Fibroblast of skin of left biceps (primary cell): ENCODE measurements around the gene PCDHA10.
"Not testable (repeated sequence)": the region's sequence is repeated elsewhere in the genome, so short reads cannot be mapped to it uniquely, and the experiment has no call there.

Experiments
- DNase-seq, 2 experiments: peaks; one replicate each; pipeline ENCODE4 v3.0.0-alpha.2; 2013; ENCODE audit warnings: low read depth in 2 of 2

Gene PCDHA10

DNA sequence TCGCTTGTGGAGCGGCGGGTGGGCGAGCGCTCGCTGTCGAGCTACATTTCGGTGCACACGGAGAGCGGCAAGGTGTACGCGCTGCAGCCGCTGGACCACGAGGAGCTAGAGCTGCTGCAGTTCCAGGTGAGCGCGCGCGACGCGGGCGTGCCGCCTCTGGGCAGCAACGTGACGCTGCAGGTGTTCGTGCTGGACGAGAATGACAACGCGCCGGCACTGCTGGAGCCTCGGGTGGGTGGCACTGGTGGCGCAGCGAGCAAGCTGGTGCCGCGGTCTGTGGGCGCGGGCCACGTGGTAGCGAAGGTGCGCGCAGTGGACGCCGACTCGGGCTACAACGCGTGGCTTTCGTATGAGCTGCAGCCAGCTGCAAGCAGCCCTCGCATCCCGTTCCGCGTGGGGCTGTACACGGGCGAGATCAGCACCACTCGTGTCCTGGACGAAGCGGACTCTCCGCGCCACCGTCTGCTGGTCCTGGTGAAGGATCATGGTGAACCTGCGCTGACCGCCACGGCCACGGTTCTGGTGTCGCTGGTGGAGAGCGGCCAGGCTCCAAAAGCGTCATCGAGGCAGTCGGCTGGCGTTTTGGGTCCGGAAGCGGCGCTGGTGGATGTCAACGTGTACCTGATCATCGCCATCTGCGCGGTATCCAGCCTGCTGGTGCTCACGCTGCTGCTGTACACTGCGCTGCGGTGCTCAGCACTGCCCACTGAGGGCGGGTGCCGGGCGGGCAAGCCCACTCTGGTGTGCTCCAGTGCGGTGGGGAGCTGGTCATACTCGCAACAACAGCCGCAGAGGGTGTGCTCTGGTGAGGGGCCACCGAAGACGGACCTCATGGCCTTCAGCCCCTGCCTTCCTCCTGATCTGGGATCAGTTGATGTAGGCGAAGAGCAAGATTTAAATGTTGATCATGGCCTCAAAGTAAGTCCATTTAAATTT, 12.6 kb upstream of the PCDHA10 start:
- DNase-seq = no peak

DNA sequence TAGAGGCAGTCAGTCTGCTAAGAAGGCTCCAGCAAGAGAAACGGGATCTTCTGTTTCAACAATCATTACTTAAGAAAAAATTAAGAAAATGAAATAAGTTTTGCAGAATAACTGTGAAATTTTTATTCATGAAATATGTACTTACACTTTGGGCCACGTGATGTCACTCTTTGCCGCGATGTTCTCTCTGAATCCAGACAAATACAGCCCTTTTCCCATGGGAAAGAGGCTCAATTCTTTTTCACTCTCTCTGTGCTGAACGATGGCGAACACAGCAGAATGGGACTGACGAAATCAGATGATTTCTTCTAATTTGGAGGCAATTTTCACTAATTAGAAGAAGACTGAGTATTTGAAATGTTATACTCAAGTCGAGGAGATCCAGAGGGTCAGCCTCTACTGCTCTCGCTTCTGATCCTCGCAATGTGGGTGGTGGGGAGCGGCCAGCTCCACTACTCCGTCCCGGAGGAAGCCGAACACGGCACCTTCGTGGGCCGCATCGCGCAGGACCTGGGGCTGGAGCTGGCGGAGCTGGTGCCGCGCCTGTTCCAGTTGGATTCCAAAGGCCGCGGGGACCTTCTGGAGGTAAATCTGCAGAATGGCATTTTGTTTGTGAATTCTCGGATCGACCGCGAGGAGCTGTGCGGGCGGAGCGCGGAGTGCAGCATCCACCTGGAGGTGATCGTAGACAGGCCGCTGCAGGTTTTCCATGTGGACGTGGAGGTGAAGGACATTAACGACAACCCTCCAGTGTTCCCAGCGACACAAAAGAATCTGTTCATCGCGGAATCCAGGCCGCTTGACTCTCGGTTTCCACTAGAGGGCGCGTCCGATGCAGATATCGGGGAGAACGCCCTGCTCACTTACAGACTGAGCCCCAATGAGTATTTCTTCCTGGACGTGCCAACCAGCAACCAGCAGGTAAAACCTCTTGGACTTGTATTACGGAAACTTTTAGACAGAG, 7.3 kb upstream of the PCDHA10 start, which contains the start of gene PCDHA9:
Gene PCDHA9 (plus strand): TSS at position 244 of the 964 bp plus-strand sequence. CDS start 114 bp downstream, at position 358.
- not testable (repeated sequence) for DNase-seq

- DNase-seq = not testable (repeated sequence)
Measured at GRCh38 chr5:140849831-140850634, 5.7 kb upstream of the PCDHA10 start.

GRCh38 chr5:140857177-140857986, 1.7 kb downstream of the PCDHA10 start:
- DNase-seq = no peak

GRCh38 chr5:140857987-140858240, 2.2 kb downstream of the PCDHA10 start:
- no peak for DNase-seq

DNA sequence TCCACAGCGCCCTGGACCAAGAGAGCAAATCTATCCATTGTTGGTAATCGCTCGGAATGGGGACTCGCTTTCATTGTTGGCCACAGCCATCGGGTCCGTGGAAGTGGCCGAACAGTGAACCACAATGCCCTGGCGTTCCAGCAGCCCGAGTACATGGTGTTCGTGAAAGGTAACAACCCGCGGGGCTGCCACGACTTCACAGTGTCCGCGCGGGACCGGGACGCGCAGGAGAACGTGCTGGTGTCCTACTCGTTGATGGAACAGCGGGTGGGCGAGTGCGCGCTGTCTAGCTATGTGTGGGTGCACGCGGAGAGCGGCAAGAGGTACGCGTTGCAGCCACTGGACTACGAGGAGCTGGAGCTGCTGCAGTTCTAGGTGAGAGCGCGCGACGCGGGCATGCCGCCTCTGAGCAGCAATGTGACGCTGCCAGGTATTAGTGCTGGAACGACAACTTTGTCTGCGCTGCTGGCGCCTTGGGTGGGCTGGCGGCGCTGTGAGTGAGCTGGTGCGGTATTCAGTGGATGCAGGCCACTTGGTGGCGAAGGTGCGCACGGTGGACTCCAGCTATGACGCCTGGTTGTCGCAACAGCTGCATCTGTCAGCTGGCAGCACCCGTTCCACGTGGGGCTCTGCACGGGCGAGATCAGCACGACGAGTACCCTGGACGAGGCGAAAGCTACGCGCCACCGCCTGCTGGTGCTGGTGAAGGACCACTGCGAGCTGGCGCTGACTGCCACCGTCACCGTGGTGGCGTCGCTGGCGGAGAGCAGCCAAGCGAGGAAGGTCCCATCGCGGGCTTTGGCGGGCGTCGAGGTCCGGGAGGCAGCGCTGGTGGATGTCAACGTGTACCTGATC, 7.0 kb downstream of the PCDHA10 start:
- no peak for DNase-seq

- DNase-seq = no peak
Measured at GRCh38 chr5:140868721-140869554, 13.2 kb downstream of the PCDHA10 start, which contains the start of gene PCDHA11. Gene PCDHA11 (plus strand): TSS chr5:140868957. CDS start chr5:140869104, 147 bp downstream.

DNA sequence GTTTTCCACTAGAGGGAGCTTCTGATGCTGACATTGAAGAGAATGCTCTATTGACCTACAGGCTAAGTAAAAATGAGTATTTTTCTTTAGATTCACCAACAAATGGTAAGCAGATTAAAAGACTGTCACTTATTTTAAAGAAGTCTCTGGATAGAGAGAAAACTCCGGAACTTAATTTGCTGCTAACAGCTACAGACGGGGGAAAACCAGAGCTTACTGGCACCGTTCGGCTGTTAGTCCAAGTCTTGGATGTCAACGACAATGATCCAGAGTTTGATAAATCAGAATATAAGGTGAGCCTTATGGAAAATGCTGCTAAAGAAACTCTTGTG, 13.8 kb downstream of the PCDHA10 start:
- no peak for DNase-seq

DNA sequence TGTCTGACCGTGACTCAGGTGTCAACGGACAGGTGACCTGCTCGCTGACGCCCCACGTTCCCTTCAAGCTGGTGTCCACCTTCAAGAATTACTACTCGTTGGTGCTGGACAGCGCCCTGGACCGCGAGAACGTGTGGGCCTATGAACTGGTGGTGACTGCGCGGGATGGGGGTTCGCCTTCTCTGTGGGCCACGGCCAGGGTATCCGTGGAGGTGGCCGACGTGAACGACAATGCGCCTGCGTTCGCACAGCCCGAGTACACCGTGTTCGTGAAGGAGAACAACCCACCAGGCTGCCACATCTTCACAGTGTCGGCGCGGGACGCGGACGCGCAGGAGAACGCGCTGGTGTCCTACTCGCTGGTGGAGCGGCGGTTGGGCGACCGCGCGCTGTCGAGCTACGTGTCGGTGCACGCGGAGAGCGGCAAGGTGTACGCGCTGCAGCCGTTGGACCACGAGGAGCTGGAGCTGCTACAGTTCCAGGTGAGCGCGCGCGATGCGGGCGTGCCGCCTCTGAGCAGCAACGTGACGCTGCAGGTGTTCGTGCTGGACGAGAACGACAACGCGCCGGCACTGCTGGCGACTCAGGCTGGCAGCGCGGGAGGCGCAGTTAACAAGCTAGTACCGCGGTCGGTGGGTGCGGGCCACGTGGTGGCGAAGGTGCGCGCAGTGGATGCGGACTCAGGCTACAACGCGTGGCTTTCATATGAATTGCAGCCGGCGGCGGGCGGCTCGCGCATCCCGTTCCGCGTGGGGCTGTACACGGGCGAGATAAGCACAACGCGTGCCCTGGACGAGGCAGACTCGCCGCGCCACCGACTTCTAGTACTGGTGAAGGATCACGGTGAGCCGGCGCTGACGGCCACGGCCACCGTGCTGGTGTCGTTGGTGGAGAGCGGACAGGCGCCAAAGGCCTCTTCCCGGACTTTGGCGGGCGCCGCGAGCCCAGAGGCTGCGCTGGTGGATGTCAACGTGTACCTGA, 14.8 kb downstream of the PCDHA10 start:
- DNase-seq = no peak

- no peak for DNase-seq
Measured at GRCh38 chr5:140875085-140876065, 19.7 kb downstream of the PCDHA10 start, which contains the start of gene PCDHA12. Gene PCDHA12 (plus strand): TSS chr5:140875308. CDS start chr5:140875473, 165 bp downstream.

DNA sequence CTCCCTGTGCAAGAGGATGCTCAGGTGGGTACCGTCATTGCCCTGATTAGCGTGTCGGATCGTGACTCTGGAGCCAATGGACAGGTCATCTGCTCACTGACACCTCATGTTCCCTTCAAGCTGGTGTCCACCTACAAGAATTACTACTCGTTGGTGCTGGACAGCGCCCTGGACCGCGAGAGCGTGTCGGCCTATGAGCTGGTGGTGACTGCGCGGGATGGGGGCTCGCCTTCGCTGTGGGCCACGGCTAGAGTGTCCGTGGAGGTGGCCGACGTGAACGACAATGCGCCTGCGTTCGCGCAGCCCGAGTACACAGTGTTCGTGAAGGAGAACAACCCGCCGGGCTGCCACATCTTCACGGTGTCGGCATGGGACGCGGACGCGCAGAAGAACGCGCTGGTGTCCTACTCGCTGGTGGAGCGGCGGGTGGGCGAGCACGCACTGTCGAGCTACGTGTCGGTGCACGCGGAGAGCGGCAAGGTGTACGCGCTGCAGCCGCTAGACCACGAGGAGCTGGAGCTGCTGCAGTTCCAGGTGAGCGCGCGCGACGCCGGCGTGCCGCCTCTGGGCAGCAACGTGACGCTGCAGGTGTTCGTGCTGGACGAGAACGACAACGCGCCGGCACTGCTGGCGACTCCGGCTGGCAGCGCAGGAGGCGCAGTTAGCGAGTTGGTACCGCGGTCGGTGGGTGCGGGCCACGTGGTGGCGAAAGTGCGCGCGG, 21.0 kb downstream of the PCDHA10 start:
- DNase-seq = not testable (repeated sequence)

DNA sequence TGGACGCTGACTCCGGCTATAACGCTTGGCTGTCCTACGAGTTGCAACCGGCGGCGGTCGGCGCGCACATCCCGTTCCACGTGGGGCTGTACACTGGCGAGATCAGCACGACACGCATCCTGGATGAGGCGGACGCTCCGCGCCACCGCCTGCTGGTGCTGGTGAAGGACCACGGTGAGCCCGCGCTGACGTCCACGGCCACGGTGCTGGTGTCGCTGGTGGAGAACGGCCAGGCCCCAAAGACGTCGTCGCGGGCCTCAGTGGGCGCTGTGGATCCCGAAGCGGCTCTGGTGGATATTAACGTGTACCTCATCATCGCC, 21.5 kb downstream of the PCDHA10 start:
- no peak for DNase-seq

DNA sequence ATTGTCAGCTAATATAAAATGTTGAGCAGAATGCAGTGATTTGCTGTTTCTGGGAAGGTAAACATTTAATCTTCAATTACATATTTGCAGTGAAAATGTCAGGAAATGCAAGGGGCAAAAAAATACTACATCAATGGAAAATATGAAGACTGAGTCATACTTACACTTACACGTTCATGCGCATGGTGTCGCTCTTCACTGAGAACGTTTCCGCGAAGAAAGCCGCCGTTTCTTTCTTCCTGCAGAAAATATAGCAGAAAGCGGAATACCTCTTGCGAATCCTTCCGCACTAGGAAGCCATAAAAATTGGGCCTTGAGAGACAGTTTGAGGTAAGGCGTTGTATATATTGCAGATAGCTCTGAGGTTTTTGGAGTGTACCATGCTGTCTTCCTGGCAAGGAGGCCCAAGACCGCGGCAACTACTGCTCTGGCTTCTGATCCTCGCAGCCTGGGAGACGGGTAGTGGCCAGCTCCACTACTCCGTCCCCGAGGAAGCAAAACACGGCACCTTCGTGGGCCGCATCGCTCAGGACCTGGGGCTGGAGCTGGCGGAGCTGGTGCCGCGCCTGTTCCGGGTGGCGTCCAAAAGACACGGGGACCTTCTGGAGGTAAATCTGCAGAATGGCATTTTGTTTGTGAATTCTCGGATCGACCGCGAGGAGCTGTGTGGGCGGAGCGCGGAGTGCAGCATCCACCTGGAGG, 26.3 kb downstream of the PCDHA10 start, which contains the start of gene PCDHA13:
Gene PCDHA13 (plus strand): TSS at position 236 of the 702 bp plus-strand sequence. CDS start 145 bp downstream, at position 381.
- no peak for DNase-seq

- DNase-seq = no peak
Measured at GRCh38 chr5:140882591-140882899, 26.8 kb downstream of the PCDHA10 start.

DNA sequence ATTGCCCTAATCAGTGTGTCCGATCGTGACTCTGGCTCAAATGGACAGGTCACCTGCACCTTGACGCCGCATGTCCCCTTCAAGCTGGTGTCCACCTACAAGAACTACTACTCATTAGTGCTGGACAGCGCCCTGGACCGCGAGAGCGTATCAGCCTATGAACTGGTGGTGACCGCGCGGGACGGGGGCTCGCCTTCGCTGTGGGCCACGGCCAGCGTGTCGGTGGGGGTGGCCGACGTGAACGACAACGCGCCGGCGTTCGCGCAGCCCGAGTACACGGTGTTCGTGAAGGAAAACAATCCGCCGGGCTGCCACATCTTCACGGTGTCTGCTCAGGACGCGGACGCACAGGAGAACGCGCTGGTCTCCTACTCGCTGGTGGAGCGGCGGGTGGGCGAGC, 27.7 kb downstream of the PCDHA10 start:
- DNase-seq = no peak
